AG10803 (cell line): Measurements from ENCODE around the gene NUP133.

ENCODE experiments used
- DNase-seq: peaks from one replicate; pipeline ENCODE4 v3.0.0; 2010; ENCODE audit warnings: low read depth
- H3K4me3 ChIP-seq: 2 replicates; pipeline ENCODE4 v1.5.1; 2011; ENCODE audit warnings: mild to moderate bottlenecking, low read length, control low read depth
- TF ChIP-seq, protein P1 (sequence below): conservative IDR thresholded peaks from 2 replicates; pipeline ENCODE4 v1.5.1; 2011; ENCODE audit warnings: mild to moderate bottlenecking, low read length, control low read depth, inconsistent platforms

NUP133 gene

GRCh38 chr1:229547542-229547941 lies 39.4 kb upstream of the NUP133 start:
- H3K4me3 ChIP-seq, result no peak overlapping the region
- TF ChIP-seq, protein P1, sequence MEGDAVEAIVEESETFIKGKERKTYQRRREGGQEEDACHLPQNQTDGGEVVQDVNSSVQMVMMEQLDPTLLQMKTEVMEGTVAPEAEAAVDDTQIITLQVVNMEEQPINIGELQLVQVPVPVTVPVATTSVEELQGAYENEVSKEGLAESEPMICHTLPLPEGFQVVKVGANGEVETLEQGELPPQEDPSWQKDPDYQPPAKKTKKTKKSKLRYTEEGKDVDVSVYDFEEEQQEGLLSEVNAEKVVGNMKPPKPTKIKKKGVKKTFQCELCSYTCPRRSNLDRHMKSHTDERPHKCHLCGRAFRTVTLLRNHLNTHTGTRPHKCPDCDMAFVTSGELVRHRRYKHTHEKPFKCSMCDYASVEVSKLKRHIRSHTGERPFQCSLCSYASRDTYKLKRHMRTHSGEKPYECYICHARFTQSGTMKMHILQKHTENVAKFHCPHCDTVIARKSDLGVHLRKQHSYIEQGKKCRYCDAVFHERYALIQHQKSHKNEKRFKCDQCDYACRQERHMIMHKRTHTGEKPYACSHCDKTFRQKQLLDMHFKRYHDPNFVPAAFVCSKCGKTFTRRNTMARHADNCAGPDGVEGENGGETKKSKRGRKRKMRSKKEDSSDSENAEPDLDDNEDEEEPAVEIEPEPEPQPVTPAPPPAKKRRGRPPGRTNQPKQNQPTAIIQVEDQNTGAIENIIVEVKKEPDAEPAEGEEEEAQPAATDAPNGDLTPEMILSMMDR, result no peak
- DNase-seq, result no peak

DNA sequence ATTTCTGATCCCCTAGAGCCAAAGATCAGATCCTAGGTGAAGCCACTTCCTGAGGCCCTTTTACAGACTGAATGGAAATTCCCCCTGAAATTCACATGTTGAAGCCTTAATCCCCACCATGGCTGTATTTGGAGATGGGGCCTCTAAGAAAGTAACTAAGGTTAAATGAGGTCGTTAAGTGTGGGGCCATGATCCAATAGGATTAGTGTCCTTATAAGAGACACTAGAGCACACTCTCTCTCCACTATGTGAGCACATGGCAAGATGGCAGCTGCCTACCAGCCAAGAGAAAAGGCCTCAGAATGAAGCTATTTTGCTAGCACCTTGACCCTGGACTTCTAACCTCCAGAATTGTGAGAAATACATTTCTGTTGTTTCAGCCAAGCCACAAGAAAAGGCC lies 36.4 kb upstream of the NUP133 start:
- TF ChIP-seq, protein P1, result no peak
- no peak for DNase-seq
- no peak overlapping the region for H3K4me3 ChIP-seq

GRCh38 chr1:229539863-229540506 lies 31.8 kb upstream of the NUP133 start:
- no peak for DNase-seq
- TF ChIP-seq, protein P1, result no peak
- H3K4me3 ChIP-seq, result no peak overlapping the region

DNA sequence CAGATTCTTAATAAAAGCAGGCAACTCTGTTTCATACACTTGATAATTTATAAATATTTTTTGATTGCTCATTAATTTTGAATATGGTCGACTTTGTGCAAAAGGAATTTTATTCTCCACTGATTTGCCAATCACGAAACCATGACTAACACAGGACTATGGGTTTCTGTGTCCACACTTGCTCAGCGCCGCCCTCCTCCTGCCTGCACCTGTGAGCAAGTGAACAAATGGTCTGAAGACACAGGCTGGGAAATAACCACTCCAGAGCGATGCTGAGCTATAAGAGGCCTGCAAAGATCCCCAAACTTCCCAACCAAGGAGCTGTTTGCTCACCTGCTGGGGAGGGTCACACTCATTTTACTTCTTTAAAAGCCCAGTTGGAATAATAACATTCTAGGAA lies 30.8 kb upstream of the NUP133 start:
- DNase-seq, result no peak
- H3K4me3 ChIP-seq, result no peak overlapping the region
- TF ChIP-seq, protein P1, result no peak

DNA sequence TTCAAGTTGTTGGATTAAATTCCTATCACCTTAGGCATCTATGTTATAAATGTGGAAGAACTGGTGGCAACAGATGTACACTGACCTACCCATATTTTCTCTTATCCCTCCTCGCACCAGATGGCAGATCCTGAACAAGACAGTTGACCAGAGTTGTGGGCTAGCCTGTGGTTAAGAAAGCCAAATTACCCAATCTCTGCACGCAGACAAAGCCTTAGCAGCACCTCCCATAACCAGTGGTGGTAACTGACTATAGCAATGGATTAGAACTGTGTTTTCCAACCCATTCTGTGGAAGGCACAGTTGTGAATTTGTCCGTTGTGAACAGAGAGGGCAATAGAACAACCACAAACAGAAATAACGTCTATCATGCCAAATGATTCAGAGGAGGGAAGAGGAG lies 29.8 kb upstream of the NUP133 start:
- TF ChIP-seq, protein P1, result no peak
- no peak overlapping the region for H3K4me3 ChIP-seq

GRCh38 chr1:229536982-229537381 lies 28.8 kb upstream of the NUP133 start:
- TF ChIP-seq, protein P1, result no peak
- DNase-seq, result no peak
- H3K4me3 ChIP-seq, result no peak overlapping the region

More for the DNA sequence above, 29.8 kb upstream of the NUP133 start:
- DNase-seq, result peak; percentile 26

GRCh38 chr1:229535230-229535629 lies 27.1 kb upstream of the NUP133 start:
- TF ChIP-seq, protein P1, result no peak
- no peak overlapping the region for H3K4me3 ChIP-seq
- no peak for DNase-seq
